Measurements from ENCODE around the gene H1-8. TPM values are rescaled to one million over a fixed set of nuclear protein-coding genes. Genes with fewer than 3 reads are reported as not detected.

Gene H1-8
- total RNA-seq, 2 donors from 2014 or later = not detected

- TF ChIP-seq POLR2A (IDR thresholded peaks at IDR 0.05) (no peak), POLR2AphosphoS5 (IDR thresholded peaks at IDR 0.05) (no peak)
- TF ChIP-seq, protein P1, sequence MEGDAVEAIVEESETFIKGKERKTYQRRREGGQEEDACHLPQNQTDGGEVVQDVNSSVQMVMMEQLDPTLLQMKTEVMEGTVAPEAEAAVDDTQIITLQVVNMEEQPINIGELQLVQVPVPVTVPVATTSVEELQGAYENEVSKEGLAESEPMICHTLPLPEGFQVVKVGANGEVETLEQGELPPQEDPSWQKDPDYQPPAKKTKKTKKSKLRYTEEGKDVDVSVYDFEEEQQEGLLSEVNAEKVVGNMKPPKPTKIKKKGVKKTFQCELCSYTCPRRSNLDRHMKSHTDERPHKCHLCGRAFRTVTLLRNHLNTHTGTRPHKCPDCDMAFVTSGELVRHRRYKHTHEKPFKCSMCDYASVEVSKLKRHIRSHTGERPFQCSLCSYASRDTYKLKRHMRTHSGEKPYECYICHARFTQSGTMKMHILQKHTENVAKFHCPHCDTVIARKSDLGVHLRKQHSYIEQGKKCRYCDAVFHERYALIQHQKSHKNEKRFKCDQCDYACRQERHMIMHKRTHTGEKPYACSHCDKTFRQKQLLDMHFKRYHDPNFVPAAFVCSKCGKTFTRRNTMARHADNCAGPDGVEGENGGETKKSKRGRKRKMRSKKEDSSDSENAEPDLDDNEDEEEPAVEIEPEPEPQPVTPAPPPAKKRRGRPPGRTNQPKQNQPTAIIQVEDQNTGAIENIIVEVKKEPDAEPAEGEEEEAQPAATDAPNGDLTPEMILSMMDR (IDR thresholded peaks at IDR 0.05) = no peak
- Histone ChIP-seq H3K4me3 (no peak overlapping the region), H3K27me3 (replicated peaks; ENCODE audit: insufficient read depth) (no peaks in the 10 kb centered on the region), H3K27ac (peak overlapping the region; percentile 61 to 72), H3K4me1 (replicated peaks) (peaks cover 15% of the 10 kb centered on the region), H3K9me3 (no peaks in the 10 kb centered on the region), H3K36me3 (no peaks in the 10 kb centered on the region)
- intact Hi-C loops (cut with DNase I) = loop anchor here (10.0 kb wide), 1 partner anchor 110 kb away; no protein-coding TSS in a partner anchor
- 88% methylated on average over 6 of the region's 6 CpGs for WGBS
- DNase-seq (ENCODE audit: low spot score) = no peak
These were observed 52.0 kb downstream of the H1-8 start for GRCh38 chr3:129594907-129595390.

DNA sequence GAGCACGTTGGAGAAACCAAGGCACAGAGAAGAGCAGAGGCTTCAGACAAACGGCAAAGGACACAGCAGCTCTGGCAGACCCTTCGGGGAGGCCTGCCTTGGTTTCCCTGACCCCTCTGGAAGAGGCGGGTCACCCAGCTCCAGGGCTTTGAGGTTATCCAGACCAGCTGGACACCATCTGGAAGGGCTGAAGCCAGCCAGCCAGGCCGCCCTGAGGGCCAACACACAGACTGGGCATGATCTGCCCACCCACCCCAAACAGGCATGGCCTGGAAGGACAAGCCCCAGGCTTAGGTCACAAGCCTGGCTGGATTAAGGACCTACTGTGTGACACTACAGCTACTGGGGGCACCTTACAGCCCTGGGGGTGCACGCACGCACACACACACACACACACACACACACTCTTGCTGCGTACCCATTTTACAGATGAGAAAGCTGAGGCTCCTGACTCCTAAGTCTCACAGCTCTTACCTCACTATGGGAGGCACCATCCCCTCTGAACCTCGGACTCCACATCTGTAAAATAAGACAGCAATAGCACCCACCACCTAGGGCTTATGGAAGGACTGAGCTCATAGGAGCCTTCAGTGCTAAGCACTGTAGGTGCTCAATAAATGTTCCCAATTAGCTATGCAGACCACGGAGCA lies 52.7 kb downstream of the H1-8 start:
- 61% methylated on average over 10 of the region's 10 CpGs for WGBS
- H3K36me3 ChIP-seq = no peaks in the 10 kb centered on the region
- no peak for DNase-seq (ENCODE audit: low spot score)
- H3K9me3 ChIP-seq = no peaks in the 10 kb centered on the region
- H3K4me3 ChIP-seq = no peak overlapping the region
- TF ChIP-seq POLR2A (IDR thresholded peaks at IDR 0.05) = no peak
- TF ChIP-seq POLR2AphosphoS5 (IDR thresholded peaks at IDR 0.05) = no peak
- TF ChIP-seq, protein P1 (IDR thresholded peaks at IDR 0.05) = no peak
- peak overlapping the region; percentile 61 to 72 for H3K27ac ChIP-seq
- peaks cover 15% of the 10 kb centered on the region for H3K4me1 ChIP-seq (replicated peaks)
- no peaks in the 10 kb centered on the region for H3K27me3 ChIP-seq (replicated peaks; ENCODE audit: insufficient read depth)
- intact Hi-C loops (cut with DNase I) = loop anchor here (10.0 kb wide), 1 partner anchor 111 kb away; no protein-coding TSS in a partner anchor

DNA sequence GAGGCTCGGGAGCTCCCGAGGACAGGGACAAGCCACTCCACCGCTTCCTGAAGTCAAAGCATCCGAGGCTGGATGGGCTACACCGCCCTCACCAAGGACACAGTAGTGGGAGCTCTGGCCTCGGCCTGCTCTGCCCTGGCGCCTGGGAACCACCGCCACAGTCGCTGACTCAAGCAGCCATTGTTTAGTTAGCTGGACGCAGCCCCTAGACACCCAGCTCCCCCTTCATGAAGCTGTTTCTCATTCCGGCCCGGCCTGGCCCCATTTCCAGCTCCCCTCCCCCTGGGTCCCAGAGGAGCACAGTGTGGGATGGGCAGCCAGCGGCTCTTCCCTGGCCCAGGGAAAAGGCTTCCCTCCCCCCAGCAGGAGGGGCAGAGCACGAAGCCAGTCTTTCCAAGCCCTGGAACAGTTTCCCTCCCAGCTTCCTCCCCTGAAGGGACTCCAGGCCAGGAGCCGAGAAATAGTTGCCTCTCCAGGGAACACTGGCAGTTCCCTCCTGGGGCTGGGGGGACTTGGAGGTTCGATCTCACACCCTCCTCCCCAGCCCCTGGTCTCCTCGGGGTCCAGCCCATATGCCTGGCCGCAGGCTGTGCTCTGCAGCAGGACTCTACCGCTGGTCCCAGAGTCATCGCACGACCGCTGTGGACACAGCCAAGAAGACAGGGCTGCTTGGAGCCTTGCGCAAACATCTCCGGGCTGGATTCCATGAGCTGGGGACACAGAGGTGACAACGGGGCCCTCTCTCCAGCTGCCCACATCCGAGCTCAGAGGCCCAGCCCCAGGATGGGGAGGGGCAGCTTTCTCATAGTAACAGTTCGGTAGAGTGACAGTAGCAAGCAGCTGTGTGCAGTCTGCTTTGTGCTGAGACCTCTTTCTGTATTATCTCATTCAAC lies 53.5 kb downstream of the H1-8 start:
- Histone ChIP-seq H3K9me3 (no peaks in the 10 kb centered on the region), H3K27me3 (replicated peaks; ENCODE audit: insufficient read depth) (no peaks in the 10 kb centered on the region), H3K36me3 (no peaks in the 10 kb centered on the region), H3K4me1 (replicated peaks) (peaks cover 15% of the 10 kb centered on the region), H3K27ac (peak overlapping the region; percentile 61 to 72), H3K4me3 (no peak overlapping the region)
- intact Hi-C loops (cut with DNase I) = loop anchor here (10.0 kb wide), 1 partner anchor 112 kb away; no protein-coding TSS in a partner anchor
- 32% methylated on average over 26 of the region's 27 CpGs for WGBS
- DNase-seq (ENCODE audit: low spot score) = no peak
- TF ChIP-seq POLR2A (IDR thresholded peaks at IDR 0.05) (no peak), POLR2AphosphoS5 (IDR thresholded peaks at IDR 0.05) (peak; percentile 34)

DNA sequence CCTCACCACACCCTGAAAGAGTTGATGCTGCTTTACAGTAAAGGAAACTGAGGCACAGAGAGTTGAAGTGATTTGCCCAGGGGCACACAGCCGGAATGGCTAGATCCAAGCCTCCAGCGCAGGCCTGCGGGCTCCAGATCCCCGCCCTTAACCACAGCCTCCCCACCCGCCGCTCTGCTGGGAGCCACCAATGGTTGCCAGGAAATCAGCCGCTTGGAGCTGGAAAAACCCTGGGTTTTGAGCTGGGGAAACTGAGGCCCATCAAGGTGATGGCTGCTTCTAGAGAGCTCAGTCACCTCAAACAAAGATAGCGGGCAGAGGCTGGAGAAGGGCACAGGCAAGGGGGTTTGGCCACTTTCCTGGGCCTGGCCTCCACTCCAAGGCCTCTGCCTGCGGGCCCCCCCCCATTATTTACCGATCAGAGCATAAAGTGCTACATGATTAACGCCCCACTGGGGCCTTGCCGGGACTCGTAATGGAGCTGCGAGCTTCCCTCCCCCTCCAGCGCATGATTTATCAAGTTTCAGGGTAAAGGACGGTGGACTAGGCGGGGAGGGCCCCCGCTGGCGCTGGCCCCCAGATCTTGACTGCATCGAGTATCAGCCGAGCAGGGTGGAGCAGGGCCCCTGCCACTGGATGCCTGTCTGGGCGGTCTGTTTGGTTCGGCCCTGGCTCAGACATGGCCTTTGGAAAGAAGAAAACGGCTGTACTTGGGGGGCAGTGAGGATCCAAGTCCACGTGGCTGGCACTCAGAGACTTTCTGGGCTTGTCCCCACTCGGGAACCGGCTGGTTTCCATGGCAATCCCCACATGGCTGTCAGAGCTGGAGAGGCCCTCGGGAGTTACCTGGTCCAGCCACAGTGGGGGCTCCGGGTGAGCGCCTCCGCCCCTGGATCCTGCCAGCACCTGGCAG lies 54.4 kb downstream of the H1-8 start:
- intact Hi-C loops (cut with DNase I) = loop anchor here (10.0 kb wide), 1 partner anchor 113 kb away; no protein-coding TSS in a partner anchor
- H3K4me1 ChIP-seq (replicated peaks) = peaks cover 15% of the 10 kb centered on the region
- DNase-seq (ENCODE audit: low spot score) = no peak

More for the DNA sequence above, 54.4 kb downstream of the H1-8 start:
- Histone ChIP-seq H3K9me3 (no peaks in the 10 kb centered on the region), H3K36me3 (no peaks in the 10 kb centered on the region), H3K4me3 (no peak overlapping the region), H3K27ac (peak overlapping the region; percentile 61 to 72), H3K27me3 (replicated peaks; ENCODE audit: insufficient read depth) (no peaks in the 10 kb centered on the region)
- TF ChIP-seq POLR2A (IDR thresholded peaks at IDR 0.05) (no peak), POLR2AphosphoS5 (IDR thresholded peaks at IDR 0.05) (no peak)
- TF ChIP-seq, protein P1 (IDR thresholded peaks at IDR 0.05) = no peak
- 38% methylated on average over 31 of the region's 31 CpGs for WGBS

Data from prostate gland (tissue), 2 donors.